ENCODE measurements around the gene ST3GAL5.

ST3GAL5 gene

GRCh38 chr2:85802354-85803103 is 86.3 kb downstream of the ST3GAL5 start:
- peak; percentile 53 for DNase-seq

- DNase-seq = no peak
These were observed 86.9 kb downstream of the ST3GAL5 start for GRCh38 chr2:85801871-85802270.

- DNase-seq = no peak
These were observed 88.2 kb downstream of the ST3GAL5 start for GRCh38 chr2:85800586-85800985.

- no peak for DNase-seq
These were observed 89.4 kb downstream of the ST3GAL5 start for GRCh38 chr2:85799215-85799956.

- DNase-seq = no peak
These were observed 90.9 kb downstream of the ST3GAL5 start for GRCh38 chr2:85797921-85798320.

GRCh38 chr2:85797263-85797660 is 91.5 kb downstream of the ST3GAL5 start:
- DNase-seq = no peak

GRCh38 chr2:85796341-85797262 is 92.2 kb downstream of the ST3GAL5 start:
- no peak for DNase-seq

GRCh38 chr2:85796046-85796340 is 92.8 kb downstream of the ST3GAL5 start:
- no peak for DNase-seq

GRCh38 chr2:85795331-85796045 is 93.3 kb downstream of the ST3GAL5 start:
- no peak for DNase-seq

GRCh38 chr2:85794491-85795121 is 94.2 kb downstream of the ST3GAL5 start:
- DNase-seq = no peak

GRCh38 chr2:85794038-85794441 is 94.8 kb downstream of the ST3GAL5 start:
- no peak for DNase-seq

- no peak for DNase-seq
These were observed 95.2 kb downstream of the ST3GAL5 start for GRCh38 chr2:85793584-85793983.

- peak; percentile 80 for DNase-seq
These were observed 95.9 kb downstream of the ST3GAL5 start for GRCh38 chr2:85792783-85793441.

- DNase-seq = no peak
These were observed 96.9 kb downstream of the ST3GAL5 start for GRCh38 chr2:85791704-85792565.

- no peak for DNase-seq
These were observed 98.1 kb downstream of the ST3GAL5 start for GRCh38 chr2:85790499-85791188.

- DNase-seq = no peak
These were observed 98.8 kb downstream of the ST3GAL5 start for GRCh38 chr2:85790032-85790431.

GRCh38 chr2:85789271-85789670 is 99.5 kb downstream of the ST3GAL5 start:
- DNase-seq = no peak

GRCh38 chr2:85788603-85789002 is 100.2 kb downstream of the ST3GAL5 start:
- DNase-seq = no peak

GRCh38 chr2:85787981-85788340 is 100.8 kb downstream of the ST3GAL5 start:
- DNase-seq = no peak

Data from fibroblast of skin of right quadriceps (primary cell).